HG03103 (cell line): ENCODE results near the gene SCP2D1.
"Not testable (repeated sequence)": the region's sequence is repeated elsewhere in the genome, so short reads cannot be mapped to it uniquely, and the experiment has no call there.

Source experiments
- ATAC-seq: cut with Tn5 transposase; IDR thresholded peaks from one replicate; pipeline ENCODE4 v1.9.1; 2021; ENCODE audit warnings: low read depth; ENCODE audit not compliant: unreplicated experiment

SCP2D1 gene

GRCh38 chr20:18813483-18813882 lies at the start of gene SCP2D1:
TSS of gene SCP2D1 (plus strand) at chr20:18813783. CDS start at chr20:18813816, 33 bp downstream.
- no peak for ATAC-seq

- ATAC-seq = no peak
Measured at GRCh38 chr20:18767676-18768075, 45.9 kb upstream of the SCP2D1 start.

DNA sequence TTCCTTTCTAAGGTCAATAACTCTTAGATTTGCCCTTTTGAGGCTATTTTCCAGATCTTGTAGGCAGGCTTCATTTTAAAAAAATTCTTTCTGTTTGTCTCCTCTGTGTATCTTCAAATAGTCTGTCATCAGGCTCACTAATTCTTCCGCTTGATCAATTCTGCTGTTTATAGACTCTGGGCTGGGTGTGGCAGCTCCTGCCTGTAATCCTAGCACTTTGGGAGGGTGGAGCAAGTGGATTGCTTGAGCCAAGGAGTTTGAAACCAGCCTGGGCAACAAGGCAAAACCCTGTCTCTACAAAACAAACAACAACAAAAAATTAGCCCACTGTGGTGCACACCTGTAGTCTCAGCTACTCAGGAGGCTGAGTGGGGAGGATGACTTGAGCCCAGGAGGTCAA lies 40.0 kb upstream of the SCP2D1 start:
- ATAC-seq = no peak

DNA sequence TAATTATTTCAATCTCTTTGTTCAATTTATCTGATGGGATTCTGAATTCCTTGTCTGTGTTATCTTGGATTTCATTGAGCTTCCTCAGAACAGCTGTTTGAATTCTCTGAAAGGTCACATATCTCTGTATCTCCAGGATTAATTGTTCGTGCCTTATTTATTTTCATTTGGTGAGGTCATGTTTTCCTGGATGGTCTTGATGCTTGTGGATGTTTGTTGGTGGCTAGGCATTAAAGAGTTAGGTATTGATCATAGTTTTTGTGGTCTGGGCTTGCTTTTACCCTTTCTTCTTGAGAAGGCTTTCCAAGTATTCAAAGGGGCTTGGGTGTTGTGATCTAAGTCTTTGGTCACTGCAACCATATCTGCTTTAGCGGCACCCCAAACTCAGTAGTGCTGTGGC lies 39.4 kb upstream of the SCP2D1 start:
- no peak for ATAC-seq

GRCh38 chr20:18775633-18776032 lies 38.0 kb upstream of the SCP2D1 start:
- no peak for ATAC-seq

- no peak for ATAC-seq
Measured at GRCh38 chr20:18778690-18779392, 34.7 kb upstream of the SCP2D1 start.

GRCh38 chr20:18780385-18781130 lies 33.0 kb upstream of the SCP2D1 start:
- ATAC-seq = no peak

GRCh38 chr20:18781509-18781908 lies 32.1 kb upstream of the SCP2D1 start:
- no peak for ATAC-seq

DNA sequence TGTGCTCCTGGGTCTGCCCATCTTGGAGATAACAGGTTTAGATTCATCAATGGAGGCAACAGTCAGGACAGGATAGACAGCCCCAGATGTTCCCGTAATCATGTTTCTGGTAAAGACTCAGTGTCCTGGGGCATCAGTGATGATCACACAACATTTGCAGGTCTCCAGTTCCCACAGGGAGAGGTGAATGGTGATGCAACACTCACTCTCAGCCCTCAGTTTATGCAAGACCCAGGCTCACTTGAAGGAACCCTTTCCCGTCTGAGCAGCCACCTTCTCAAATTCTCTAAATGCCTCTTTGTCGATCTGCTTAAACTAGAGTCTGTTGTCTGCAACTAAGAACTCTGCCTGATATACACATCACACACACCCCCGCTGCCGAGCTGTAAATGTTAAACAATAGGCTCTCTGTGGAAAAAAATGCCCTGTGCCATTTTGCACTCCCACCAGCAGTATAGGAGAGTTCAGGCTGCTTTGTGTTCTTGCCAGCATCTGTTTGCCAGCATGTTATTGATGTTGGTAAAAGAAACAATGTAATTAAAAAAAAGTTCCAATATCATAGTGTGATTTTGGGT lies 30.1 kb upstream of the SCP2D1 start:
- ATAC-seq = no peak

GRCh38 chr20:18787046-18787445 lies 26.5 kb upstream of the SCP2D1 start:
- not testable (repeated sequence) for ATAC-seq

DNA sequence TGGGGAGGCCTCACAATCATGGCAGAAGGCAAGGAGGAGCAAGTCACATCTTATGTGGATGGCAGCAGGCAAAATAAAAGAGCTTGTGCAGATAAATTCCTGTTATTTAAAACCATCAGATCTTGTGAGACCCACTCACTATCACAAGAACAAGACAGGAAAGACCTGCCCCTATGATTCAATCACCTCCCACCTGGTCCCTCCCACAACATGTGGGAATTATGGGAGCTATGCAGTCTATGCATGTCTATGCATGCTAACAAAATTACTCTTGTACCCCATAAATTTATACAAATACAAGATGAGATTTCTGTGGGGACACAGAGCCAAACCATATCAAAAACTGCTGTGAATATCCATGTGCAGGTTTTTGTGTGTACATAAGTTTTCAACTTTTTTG lies 25.6 kb upstream of the SCP2D1 start:
- no peak for ATAC-seq

DNA sequence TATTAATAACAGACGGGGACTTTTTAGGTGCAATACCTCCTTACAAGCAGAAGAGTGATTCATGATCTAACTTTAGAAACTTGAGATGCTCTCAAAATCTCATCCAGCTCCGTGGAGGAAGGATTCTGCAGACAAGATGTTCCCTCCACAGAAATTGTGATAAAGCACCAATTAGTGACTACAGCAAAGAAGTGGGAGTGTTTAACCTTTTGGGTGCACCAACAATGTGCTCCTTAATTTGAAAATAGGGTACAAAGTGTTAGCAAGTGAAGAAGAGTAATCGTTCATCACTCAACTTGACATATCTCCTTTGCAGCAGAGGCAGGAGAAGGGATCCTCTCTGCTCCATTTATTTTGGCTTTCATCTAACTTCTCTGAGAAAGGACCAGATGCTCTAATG lies 22.8 kb upstream of the SCP2D1 start:
- ATAC-seq = no peak

GRCh38 chr20:18793625-18794427 lies 19.8 kb upstream of the SCP2D1 start:
- ATAC-seq = peak; percentile 99

DNA sequence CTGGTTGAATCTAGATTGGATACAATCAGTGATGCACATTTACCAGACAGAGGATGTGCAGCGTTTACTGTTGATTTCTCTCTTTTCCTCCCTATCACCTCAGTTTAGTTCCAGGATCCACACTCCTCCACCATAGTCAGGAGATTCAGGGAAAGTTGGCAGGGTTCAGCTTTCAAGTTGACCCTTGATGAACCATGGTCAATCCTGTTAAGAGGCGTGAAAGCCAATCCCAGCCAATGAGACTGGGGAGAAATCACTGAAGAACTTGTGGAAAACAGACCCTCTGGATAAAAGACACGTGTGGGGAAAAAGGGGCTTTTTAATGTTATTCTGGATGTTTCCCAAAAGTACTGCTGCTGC lies 19.2 kb upstream of the SCP2D1 start:
- ATAC-seq = no peak

DNA sequence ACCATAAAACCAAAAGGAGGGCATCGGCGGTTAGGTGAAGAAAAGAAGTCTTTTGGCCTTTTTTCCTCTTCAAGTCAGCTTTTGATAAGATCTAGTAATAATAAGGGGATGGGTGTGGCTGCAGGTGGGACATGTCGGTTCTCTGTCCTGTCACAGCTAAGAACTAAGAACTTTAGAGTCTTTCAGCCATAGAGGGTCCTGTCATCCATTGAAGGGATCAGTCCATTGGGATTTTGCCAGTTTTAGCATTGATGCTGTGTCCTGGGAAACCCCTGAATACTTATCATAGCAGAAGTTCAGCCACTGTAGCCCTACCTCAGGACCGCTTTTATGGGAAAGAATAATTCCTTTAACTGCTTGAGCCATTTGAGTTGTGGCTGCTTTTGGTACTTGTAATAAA lies 18.2 kb upstream of the SCP2D1 start:
- no peak for ATAC-seq

DNA sequence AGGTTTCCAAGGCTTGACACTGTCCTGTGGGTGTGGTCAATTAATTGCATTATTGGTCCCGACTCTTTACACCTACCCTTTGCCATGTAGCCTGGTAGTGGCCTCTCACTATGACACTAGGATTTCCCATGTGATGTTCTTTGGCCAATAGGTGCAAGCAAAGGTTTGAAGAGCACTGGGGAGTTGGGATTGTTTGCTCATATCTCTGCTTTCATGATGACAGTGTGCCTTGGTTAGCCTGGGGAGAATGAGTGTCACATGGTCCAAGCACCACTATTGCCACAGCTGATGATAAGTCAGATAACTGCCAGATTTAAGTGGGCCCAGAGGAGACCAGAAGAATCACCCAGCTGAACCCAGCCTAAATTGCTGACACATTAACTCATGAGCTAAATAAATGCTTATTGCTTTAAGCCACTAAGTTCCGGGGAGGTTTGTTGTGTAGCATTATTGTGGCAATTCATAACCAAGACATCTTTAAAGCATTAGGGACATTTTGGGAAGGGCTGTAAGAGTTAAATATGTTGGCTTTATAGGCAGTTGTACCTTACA lies 17.2 kb upstream of the SCP2D1 start:
- no peak for ATAC-seq

DNA sequence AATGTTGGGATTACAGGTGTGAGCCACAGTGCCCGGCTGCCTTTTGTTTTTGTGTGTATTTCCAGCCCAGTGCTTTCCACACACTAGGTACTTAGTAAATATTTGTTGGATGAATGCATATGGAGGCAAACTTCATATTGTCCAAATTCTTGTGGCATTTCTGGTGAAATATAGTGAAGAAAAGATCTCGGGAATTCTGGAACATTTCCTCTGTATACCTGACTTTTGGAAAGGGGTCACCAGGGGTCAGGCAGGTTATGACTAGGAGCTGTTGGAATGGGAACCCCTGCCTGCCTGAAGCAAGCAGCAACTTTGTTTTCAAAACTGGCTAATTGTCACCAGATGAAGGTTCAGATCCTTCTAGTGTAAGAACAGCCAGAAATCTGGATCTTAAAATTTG lies 12.1 kb upstream of the SCP2D1 start:
- ATAC-seq = no peak

- peak; percentile 52 for ATAC-seq
Measured at GRCh38 chr20:18802012-18802634, 11.5 kb upstream of the SCP2D1 start.

DNA sequence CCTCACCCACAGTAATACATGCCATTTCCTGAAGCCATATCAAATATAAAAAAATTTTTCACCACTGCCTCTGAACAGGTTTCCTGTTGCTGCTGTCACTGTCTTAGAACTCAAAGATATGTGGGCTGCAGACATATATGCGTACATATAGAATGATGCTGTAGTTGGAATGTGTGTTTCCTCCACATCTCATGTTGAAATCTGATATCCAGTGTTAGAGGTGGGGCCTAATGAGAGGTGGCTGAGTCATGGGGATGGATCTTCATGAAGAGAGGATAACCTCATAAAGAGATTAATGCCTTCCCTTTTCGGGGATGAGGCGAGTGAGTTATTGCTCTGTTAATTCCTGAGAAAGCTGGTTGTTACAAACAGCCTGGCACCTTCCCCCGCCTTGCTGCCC lies 7.7 kb upstream of the SCP2D1 start:
- no peak for ATAC-seq

GRCh38 chr20:18808712-18809111 lies 4.9 kb upstream of the SCP2D1 start:
- ATAC-seq = no peak
